DMS114 treated with DMSO at 0.1 percent for 48 hours (cell line): Measurements from ENCODE around the gene SPAG8.

ENCODE experiments used
- DNase-seq: peaks from one replicate; lab custom pipeline; 2025; ENCODE audit not compliant: unreplicated experiment; lab: John Stamatoyannopoulos, UW

Gene SPAG8

GRCh38 chr9:35839926-35840325, 27.9 kb upstream of the SPAG8 start:
- DNase-seq: no peak

GRCh38 chr9:35836595-35836994, 24.5 kb upstream of the SPAG8 start:
- DNase-seq: no peak

GRCh38 chr9:35835766-35836165, 23.7 kb upstream of the SPAG8 start:
- no peak for DNase-seq

GRCh38 chr9:35835216-35835632, 23.2 kb upstream of the SPAG8 start:
- no peak for DNase-seq

GRCh38 chr9:35834260-35835215, 22.5 kb upstream of the SPAG8 start:
- DNase-seq: no peak

- no peak for DNase-seq
Observed at GRCh38 chr9:35832814-35833213, 20.8 kb upstream of the SPAG8 start.

GRCh38 chr9:35831040-35831439, 19.0 kb upstream of the SPAG8 start:
- no peak for DNase-seq

GRCh38 chr9:35829764-35830096, 17.7 kb upstream of the SPAG8 start:
- DNase-seq: no peak

GRCh38 chr9:35829084-35829763, 17.2 kb upstream of the SPAG8 start, which contains the start of gene TMEM8B:
TMEM8B (plus strand) TSS chr9:35829228; CDS start chr9:35829448, 220 bp downstream.
- DNase-seq: peak; percentile 74

- no peak for DNase-seq
Observed at GRCh38 chr9:35828716-35829083, 16.6 kb upstream of the SPAG8 start, which contains the start of gene FAM221B. FAM221B (minus strand) TSS chr9:35828732; CDS start chr9:35826161, 2,571 bp downstream.

GRCh38 chr9:35827486-35827885, 15.4 kb upstream of the SPAG8 start:
- no peak for DNase-seq

GRCh38 chr9:35826071-35826701, 14.1 kb upstream of the SPAG8 start:
- DNase-seq: peak; percentile 67

- no peak for DNase-seq
Observed at GRCh38 chr9:35822926-35823325, 10.9 kb upstream of the SPAG8 start.

GRCh38 chr9:35820076-35820475, 8.0 kb upstream of the SPAG8 start:
- DNase-seq: no peak

- no peak for DNase-seq
Observed at GRCh38 chr9:35818341-35818740, 6.3 kb upstream of the SPAG8 start.

GRCh38 chr9:35816708-35817107, 4.6 kb upstream of the SPAG8 start:
- DNase-seq: peak; percentile 22

- DNase-seq: peak; percentile 99
Observed at GRCh38 chr9:35814841-35815543, 2.9 kb upstream of the SPAG8 start, which contains the start of gene HINT2. HINT2 (minus strand) TSS chr9:35815042; CDS start chr9:35814979, 63 bp downstream.

GRCh38 chr9:35814106-35814840, 2.2 kb upstream of the SPAG8 start:
- no peak for DNase-seq

GRCh38 chr9:35813434-35814105, 1.5 kb upstream of the SPAG8 start:
- DNase-seq: no peak
